GM18508 (cell line): ENCODE measurements around the gene PTPRB.

Experiments used
- ATAC-seq: cut with Tn5 transposase; IDR thresholded peaks from one replicate; pipeline ENCODE4 v1.9.1; 2021; ENCODE audit warnings: moderate number of reproducible peaks; ENCODE audit not compliant: insufficient read depth, unreplicated experiment

Gene PTPRB

DNA sequence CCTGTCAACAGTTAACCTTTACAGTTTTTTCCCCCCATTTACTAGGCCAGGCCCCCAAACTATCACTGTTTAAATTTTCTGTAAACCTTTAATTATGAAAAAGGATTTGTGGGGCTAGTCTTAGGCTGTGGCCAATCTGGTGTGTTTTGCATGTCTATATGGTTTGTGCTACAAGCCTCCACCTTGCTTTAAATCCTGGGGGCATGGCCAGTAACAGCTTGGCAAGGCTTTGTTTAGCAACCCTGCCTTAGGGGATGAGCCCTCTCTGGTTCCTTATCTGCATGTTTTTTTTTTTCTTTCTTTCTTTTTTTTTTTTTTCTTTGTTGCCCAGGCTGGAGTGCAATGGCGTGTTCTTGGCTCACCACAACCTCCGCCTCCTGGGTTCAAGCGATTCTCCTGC lies 168.5 kb downstream of the PTPRB start:
- ATAC-seq = no peak

DNA sequence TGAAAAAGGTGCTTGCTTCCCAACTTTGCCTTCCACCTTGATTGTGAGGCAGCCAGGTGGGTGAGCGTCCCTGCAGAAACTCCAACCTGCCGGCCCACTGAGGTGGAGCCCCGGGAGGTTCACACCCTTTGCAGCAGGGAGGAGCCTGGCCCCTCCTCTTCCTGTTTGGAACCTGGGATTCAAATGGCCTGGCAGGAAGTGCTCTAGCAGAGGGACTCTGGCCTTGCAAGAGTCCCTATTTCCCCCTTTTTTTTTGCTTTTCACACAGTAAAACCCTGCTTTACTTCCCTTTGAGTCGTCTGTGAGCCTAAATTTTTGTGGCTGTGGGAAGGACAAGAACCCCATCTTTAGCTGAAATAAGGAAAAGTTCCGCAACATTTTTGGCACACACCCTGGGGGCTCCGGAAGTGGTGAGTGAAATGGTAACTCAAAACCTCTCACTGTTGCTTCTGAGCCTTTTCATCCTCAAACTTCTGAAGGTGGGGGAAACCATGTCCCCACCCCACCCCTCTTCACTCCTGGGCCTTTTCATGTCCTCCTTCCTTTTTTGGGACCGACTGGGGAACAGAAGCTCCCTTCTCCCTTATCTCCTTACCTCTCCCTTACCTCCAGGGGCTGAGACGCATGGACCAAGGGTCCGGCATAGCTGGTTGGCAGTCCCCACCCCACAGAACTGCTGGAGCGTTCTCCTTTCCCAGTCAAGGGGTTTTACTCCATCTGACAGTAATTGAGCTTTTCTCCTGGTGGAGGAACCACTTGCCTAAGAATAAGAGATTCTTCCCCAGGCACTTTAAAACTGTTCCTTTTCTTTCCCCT lies 169.1 kb downstream of the PTPRB start:
- no peak for ATAC-seq

DNA sequence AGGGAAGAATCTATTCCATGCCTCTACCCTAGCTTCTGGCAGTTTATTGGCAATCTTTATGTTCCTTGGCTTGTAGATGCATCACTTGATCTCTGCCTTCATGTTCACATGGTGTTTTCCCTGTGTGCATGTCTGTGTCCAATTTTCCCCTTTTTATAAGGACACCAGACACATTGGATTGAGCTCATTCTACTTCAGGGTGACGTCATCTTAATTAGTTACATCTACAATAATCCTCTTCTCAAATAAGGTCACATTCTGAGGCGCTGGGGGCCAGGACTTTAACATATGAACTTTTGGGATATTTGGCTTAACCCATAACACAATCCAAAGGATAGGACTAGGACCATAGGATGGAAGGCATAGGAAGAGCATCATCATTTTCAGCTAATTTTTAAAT lies 169.8 kb downstream of the PTPRB start:
- no peak for ATAC-seq

DNA sequence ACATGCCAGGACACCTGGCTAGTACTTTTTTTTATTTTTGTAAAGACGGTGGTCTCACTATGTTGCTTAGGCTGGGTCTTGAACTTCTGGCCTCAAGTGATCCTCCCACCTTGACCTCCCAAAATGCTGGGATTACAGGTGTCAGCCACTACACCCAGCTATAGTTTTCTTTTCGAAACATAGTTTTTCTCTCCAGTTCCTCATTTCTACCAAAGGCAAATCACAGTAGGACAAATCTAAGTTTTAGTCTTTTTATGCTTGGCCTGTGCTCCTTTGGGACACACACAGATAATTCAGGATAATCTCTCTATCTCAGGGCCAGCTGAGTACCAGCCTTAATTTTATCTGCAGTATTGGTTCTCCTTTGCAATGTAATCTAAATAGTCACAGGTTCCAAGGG lies 170.5 kb downstream of the PTPRB start:
- no peak for ATAC-seq
